ENCODE data around the gene CD8B.

DNA sequence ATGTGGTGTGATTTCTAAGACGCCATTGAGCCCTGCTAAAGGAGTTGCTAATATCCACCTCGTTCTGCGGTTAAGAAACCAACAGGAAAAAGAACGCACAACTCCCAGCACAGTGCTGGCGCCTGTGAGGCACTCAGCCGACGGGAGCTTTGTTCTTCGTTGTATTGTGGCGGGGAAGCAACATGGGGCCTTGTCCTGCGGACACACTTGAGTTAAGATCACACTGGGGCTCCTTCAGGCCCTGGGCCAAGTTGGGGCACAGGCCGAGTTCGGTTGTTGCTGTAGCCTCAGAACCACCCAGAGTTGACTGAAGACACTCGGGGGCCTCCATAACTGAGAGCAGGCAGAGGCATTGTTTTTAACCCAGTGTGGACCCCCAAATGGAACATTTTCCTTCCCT is 40.4 kb downstream of the CD8B start:
- TF ChIP-seq, protein P1, sequence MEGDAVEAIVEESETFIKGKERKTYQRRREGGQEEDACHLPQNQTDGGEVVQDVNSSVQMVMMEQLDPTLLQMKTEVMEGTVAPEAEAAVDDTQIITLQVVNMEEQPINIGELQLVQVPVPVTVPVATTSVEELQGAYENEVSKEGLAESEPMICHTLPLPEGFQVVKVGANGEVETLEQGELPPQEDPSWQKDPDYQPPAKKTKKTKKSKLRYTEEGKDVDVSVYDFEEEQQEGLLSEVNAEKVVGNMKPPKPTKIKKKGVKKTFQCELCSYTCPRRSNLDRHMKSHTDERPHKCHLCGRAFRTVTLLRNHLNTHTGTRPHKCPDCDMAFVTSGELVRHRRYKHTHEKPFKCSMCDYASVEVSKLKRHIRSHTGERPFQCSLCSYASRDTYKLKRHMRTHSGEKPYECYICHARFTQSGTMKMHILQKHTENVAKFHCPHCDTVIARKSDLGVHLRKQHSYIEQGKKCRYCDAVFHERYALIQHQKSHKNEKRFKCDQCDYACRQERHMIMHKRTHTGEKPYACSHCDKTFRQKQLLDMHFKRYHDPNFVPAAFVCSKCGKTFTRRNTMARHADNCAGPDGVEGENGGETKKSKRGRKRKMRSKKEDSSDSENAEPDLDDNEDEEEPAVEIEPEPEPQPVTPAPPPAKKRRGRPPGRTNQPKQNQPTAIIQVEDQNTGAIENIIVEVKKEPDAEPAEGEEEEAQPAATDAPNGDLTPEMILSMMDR (IDR thresholded peaks at IDR 0.05), result no peak
- no peak for TF ChIP-seq POLR2A (IDR thresholded peaks at IDR 0.05)
